ENCODE measurements around the gene RASA2.

Gene RASA2

GRCh38 chr3:141661229-141662196 lies 174.7 kb downstream of the RASA2 start:
- H3K36me3 Mint-ChIP-seq: no peaks in the 10 kb centered on the region
- H3K27ac Mint-ChIP-seq: no peak overlapping the region
- ATAC-seq: no peak
- no peak overlapping the region for H3K4me3 Mint-ChIP-seq
- H3K27me3 Mint-ChIP-seq: peaks cover 67% of the 10 kb centered on the region
- H3K9me3 Mint-ChIP-seq: peaks cover 9% of the 10 kb centered on the region
- H3K4me1 Mint-ChIP-seq: peaks cover 12% of the 10 kb centered on the region

DNA sequence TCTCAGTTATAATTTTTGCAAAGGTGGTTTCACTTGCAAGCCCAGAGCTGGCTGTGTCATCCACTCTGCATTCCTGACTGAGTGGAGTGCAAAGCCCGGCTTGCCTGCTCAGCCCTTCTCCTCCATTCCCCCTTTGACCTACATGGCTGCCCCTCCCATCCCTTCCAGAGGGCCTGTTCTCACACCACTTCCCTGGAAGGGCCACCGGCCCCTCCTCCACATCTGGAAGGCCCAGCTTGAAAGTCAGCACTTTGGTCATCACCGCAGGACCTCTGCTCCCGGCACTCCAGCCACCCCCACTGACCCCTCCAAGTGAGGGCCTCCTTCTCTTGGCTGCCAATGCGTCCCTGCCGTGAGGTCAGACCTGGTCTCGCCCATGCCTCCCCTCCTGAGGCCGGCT lies 177.2 kb downstream of the RASA2 start:
- H3K4me1 Mint-ChIP-seq: peaks cover 12% of the 10 kb centered on the region
- no peak overlapping the region for H3K27ac Mint-ChIP-seq
- peaks cover 49% of the 10 kb centered on the region for H3K27me3 Mint-ChIP-seq
- H3K36me3 Mint-ChIP-seq: peaks cover 5% of the 10 kb centered on the region
- peaks cover 9% of the 10 kb centered on the region for H3K9me3 Mint-ChIP-seq
- H3K4me3 Mint-ChIP-seq: no peak overlapping the region
- ATAC-seq: no peak

Measured in stimulated activated memory B cell treated with anti-CD40 and anti-IgM and Interleukin-4, amounts not matched to agents 10 μg/mL and 1 μg/mL and 100 μg/mL, for 72 hours (primary cell).